GM19238 (cell line): Measurements from ENCODE around the gene FGF11.

Source experiments
- DNase-seq: peaks from one replicate; pipeline ENCODE4 v3.0.0; 2011; ENCODE audit warnings: low spot score; ENCODE audit not compliant: insufficient read length

FGF11 gene

DNA sequence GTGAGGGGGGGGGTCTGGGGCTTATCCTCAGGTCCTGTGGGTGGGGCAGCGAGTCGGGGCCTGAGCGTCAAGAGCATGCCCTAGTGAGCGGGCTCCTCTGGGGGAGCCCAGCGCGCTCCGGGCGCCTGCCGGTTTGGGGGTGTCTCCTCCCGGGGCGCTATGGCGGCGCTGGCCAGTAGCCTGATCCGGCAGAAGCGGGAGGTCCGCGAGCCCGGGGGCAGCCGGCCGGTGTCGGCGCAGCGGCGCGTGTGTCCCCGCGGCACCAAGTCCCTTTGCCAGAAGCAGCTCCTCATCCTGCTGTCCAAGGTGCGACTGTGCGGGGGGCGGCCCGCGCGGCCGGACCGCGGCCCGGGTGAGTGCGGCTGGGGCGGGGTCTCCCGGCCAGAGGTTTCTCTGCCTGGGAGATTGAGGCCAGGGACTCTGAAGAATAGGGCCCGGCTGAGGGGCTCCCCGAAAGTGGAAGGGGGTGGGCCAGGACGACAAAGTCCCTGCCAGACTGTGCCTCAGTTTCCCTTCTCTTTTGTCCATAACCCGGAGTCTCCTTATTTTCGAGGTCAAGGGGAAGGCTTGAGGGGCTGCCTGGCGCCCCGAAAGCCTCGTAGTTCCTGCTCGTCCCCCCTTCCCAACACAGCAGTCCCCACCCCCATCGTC is at the start of gene FGF11:
Gene FGF11, plus strand, starts transcription at position 51 of the 651 bp plus-strand sequence. Its CDS starts 109 bp downstream, at position 160.
- no peak for DNase-seq

DNA sequence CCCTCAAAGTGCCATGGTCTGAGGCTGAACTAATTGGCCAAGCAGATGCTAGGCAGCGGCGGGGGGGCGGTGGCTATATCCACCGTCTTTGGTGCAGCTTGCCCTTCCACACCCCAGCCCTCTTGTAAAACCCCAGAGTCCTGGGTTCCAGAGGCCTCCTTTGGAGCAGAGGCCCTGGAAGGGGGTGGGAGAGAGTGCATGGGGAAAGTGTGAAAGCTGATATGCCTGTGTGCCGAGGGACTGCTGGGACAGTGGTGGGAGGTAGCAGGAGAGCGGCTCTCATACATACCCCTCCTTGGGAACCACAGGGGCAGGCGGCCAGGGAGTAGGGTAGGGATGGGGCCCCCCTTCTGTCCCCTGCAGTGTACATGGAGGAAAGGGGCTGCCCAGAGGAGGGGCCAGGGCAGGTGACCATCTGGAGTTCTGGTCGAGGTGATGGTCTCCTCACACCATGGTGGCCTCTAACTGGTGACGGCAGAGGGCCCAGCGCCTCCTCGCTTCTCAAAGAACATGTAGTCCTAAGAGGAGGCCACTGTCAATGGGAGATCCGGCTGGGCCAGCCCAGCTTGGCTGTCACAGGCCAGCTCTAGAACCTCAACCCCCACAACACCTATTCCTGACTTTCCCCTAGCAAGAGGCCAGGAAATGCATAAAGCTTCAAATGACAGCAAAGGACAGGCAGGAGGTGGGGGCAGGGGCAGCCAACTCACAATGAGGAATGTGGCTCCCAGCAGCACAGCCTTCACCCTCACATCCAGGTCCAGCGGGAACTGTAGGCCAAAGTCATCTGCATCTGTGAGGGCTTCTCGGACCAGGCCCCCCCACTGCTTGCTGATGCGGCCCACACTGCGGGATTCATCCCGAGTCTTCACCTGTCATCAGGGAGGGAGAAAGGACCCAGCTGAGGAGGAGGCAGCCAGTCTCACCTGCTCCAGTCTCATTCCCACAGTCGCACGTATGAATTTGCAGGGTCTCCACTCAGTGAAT is 49.1 kb upstream of the FGF11 start:
- no peak for DNase-seq

DNA sequence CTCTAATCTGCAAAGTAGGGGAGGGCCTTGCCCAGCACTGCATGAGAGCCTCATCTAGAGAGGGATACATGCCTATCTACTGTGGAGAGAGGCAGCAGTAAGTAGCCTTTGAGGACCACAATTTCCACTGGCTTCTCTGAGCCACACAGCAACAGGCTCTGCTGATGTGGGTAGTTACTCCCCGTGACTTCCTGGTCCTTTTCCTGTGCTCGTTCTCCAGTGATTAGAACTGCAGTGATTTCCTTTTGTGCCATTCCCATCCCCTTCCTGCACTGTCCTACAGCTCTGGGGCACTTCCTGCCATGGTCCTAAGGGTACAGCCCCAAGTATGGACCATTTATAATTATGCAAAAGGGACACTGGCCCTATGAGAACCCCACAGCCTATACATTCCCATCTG is 48.0 kb upstream of the FGF11 start:
- DNase-seq, result no peak

DNA sequence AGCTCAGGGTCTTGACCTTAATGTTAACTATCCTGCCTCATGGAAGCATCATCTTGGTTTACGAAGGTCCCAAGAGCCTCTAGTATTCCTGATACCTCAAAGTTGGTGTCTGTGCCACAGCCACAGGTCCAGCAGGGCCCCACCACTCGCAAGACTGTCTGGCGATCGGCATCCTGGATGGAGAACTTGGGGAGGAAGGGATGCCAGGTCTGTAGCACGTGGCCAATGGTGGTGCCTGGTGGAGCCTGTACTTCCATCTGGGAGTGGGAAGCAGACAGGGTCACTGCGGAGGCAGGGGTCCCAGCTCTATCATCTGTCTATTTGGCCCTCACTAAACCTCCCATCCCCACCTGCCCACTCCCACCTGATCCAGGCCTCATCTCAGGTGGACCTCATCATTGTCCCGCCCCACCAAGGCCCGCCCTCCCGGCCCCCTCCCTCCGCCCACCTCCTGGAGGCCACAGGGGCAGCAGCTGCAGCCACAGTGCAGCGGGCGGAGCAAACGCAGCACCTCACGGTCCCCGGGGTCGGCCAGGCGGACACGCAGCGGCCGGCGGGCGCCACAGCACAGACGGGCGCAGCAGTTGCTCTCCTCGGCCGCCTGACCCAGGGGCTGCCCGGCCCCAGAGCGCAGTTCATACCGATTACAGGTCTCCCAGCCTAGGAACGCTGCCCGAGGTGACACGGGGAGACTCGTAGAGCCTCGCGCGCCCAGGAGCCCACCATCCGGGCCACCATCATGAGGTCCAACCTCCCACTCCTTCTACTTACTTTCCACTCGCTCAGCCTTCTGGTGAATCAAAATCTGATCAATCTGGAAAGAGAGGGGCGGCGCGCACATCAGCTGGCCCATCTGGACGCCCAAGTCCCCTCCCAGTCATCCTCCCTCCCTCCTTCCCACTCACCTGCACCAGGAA is 46.4 kb upstream of the FGF11 start:
- DNase-seq, result no peak

DNA sequence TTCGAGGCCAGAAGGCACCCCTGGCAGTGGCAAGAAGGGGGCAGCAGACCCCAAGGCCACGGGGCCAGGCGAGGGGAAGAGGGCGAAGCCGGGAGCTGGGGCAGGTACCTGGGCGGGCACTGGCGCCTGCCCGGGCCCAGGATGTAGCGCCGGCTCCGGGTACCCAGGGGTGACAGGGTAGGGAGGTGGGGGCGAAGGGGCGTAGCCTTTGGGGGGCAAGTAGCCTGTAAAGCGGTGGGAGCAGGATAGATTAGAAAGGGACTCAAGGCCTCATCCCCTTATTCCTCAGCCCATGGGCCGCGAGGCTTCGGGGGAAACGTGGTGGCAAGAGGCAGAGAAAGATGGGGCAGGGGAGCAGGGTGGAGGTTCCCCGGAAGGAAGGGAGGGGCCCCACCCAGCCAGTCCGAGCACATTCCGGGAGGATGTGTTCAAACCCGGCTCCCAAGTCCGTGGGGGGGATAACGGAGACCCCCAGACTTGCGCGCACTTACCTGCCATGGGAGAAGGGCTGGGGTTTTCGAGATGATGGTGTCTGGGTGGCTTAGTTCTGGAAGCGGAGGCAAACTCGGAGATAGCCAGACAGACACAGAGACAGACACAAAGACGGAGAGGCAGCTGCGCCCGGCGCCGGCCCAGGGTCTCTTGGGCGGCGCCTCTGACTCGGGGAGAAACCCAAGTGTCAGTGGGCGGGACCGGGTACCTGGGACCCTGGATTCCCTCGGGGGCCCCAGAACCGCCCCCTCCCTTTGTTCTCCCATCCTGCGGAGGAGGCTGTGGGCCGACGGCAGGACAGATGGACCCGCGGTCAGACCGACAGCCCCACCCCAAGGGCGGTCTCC is 45.5 kb upstream of the FGF11 start:
- peak; percentile 80 for DNase-seq

DNA sequence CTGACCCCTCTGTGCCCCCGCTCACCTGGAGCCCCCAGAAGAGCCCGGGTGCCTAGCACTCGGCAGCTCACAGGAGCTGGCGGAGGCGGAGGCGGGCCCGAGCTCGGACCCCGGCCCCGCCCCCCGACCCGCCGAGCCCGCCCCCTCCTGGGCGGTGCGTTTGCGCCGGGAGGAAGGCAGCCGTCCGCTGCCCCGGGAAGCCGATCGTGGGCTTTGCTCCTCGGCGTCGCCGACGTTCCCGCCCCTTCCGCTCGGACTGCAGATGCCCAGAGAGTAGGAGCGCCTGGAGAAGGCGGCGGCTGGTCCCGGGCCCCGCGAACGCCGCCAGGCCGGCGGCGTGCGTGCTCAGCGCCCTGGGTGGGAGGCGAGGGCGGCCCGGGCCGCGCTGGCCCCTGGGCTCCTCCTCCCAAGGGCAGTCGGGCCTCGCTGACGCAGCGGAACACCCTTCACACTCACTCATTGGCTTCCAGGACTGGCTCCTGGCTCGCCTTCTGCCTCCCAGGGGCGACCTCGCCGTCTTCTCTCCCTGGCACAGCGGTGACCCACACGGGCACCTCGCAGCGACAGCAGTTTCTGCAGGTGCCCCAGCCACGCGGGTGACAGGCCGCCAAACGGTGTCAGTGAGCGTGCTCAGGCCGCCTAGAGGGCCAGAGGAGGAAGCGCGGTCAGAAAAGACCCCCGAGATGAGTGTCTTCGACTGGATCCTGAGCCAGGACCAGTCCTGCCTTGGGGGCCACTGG is 44.7 kb upstream of the FGF11 start, which contains the start of gene PLSCR3:
Gene PLSCR3, minus strand, starts transcription at position 74 of the 740 bp plus-strand sequence. CDS start 415 bp downstream, outside the sequence.
- DNase-seq, result peak; percentile 98

DNA sequence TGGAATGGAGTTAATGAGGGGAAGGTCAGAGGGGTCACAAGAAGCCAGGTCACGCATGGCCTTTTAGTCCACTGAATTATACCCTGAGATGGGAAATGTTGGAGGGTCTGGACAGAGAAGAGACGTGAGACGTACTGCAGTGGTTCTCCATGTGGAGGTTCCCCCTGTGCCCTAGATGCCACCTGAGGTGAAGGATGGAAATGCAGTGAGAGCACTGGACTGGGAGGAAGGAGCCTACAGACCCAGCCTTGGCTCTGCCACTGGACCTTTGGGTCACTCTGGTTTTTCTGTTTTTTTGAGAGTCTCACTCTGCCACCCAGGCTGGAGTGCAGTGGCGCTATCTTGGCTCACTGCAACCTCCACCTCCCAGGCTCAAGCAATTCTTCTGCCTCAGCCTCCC is 43.2 kb upstream of the FGF11 start:
- DNase-seq, result no peak

DNA sequence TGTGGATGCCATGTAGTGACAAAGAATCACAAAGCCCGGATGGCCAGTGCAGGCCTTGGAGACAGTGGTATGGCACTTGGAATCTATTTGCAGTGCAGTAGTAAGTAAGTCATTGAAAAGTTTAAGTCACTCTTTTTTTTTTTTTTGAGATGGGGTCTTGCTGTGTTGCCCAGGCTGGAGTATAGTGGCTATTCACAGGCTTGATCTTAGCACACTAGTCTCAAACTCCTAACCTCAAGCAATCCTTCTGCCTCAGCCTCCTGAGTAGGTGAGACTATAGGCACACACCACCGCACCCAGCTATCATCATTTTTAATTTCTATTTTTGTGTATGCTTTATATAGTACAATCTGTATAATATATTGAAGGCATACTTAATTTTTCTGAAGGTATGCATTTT is 40.7 kb upstream of the FGF11 start:
- DNase-seq, result no peak

DNA sequence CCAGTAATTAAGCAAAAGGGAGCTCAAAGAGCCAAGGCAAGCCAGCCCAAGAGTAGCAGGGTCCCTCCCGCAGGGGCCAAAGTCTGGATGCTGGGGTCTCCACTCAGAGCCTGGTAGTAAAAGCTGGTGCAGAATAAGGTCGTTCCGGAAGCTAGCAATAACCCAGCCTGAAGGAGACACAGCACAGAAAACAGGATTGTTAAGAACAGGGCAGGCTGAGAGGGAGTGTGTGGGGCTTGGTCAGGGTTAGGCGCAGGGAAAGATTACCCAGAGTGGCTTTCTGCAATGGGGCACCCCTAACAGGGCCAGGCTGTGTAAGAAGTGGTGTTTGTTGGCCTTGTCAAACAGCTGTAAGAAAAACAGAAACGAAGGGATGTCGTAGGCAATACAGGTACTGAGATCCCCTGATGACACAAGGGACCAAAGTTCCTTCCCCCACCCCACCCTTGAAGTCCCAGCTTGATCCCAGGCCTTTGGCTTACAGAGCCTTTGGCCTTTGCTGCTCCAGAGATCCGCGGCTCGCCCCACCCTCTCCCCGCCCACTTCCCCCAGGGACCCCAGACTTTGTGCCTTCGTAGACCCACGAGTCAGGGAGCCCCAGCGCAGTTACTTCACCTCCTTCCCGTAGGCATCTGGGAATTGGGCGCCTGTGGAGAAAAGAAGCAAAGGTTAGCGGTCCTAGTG is 36.1 kb upstream of the FGF11 start:
- DNase-seq, result no peak

DNA sequence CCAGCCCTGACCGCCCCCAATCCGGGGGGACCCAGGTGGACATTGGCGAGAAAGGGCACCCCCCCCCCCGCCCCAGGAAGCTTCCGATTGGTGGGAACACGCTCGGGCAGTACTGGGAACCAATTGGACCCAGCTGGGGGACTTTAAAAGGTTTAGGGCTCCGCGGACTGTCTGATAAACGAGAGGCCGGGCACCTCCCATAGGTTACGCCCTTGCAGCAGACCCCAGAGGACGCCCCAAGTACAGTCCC is 35.7 kb upstream of the FGF11 start:
- DNase-seq, result peak; percentile 51

DNA sequence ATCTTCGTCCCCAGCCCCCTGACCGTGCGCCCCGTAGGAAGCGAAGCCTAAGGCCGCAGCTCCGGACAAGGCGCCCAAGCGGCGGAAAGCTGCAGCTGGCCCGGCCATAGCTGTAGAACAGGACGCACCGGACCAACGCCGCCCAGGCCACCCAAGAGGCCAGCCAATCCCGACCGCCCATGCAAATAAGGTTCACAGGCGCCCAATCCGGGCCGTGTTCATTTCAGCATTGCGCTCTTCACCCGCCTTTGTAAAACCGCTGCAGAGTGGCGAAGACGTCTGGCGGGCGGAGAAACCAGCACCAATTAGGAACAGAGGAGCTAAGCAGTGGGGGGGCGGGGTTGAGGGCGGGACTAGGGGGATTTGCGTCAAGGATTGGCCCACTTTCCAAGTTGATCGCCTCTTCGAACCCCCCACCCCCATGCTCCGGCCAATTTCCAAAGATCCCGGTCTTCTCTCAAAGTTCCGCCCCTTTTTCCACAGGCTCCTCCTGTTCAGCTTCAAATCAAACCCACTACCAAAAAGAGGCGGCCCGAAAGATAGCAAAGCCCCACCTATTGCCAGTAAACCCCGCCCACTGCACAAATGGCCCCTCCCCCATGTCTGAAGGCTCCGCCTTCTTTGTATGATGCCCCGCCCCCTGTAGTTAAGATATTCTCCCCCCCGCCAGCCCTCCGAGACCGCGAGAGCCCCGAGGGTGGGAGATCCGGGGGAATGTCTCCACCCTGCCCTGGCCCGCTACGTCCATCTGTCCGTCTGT is 35.2 kb upstream of the FGF11 start, which contains the start of gene TMEM256:
Gene TMEM256, minus strand, starts transcription at position 121 of the 760 bp plus-strand sequence. Its CDS starts 13 bp downstream, at position 108.
- peak; percentile 97 for DNase-seq

DNA sequence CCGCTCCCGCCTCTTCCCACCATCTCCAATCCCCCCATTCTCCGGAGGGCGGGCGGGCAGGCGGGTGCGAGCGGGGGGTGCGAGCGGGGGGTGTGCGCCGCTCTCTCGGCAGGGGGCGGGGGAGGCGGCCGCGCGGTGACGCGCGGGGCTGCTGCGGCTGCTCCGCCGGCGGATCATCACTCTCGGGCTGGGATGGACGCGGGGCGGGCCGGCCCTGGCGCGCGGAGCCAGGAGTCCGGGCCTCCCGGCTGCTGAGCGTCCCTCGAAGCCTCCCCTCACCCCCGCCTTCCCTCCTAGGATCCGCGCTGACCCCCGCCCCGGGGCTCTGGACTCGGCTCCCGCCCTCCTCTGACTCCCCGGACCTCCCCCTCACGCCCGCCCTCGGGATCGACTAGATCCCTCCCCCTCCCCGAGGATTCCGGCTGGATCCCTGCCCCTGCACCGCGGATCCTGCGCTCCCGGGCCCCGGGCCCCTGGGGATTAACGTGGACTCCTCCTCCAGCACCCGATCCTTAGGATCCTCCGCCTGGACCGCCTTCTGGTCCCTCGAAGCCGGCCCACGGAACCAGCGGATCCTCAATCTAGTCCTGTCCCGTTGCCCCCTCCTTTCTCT is 34.5 kb upstream of the FGF11 start:
- peak; percentile 69 for DNase-seq

DNA sequence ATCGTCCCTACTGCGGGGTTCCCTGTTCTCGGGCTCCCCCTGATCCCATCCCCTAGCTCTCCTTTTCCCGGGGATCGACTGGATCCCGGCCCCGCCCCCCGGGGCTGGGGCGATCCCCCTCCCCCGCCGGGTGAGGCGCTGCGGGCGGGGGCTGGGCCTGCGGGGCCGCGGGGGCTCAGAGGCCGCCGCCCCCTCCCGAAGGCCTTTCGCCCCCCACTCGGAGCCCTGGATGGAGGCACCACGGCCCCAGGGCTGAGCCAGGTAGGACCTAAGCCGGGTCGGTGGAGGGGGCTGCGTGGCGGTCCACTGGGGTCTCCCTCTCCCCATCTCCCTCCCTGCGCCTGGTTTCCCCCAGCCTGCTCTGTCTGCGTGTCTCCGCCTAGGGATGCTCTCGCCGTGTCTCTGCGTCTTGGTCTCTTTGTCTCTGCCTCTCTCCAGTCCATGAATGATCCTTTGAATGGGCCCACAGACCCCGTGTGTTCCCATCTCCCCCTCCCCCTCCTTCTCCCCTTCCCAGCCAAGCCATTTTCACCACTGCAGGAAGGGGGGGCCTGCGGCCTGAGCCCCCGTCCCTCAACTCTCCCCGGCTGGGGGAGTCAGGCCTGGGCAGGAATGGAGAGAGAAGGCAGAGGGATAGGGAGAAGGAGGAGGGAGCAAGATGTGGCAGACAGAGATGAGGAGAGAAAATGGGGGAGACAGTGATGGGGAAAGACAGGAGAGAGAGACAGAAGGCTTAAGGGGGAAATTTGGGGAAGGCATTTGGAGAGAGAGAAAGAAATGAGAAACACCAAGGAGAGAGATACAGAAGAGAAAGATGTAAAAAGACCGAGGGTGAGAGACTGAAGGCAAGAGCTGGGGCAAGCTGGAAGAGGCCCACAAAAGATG is 33.7 kb upstream of the FGF11 start:
- no peak for DNase-seq

DNA sequence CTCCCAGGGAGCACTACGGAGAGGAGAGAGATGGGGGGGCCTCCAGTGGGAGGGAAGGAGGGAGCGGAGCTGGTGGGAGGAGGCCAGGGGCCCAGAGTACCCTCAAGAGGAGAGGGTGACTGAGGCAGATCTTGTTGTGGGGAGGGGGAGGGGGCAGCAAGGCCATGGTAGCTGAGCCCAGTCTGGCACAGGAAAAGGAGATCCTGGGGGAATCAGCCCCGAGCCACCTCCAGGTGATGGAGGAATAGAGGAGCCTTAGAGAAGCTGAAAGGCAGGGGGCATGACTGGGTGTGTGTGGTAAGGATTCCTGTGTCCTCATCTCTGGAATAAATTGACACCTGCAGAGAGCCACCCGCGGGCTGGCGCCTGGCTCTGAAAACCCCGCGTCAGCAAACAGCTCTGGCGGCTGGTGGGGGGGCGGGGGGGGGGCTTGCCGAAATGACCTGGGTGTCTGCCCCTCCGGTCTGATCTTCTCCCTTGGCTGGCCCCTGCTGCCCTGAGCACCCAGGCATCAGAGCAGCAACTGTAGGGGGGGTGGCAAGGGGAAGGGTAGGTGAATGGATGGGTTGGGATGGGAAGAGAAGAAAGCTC is 33.0 kb upstream of the FGF11 start:
- DNase-seq, result no peak

DNA sequence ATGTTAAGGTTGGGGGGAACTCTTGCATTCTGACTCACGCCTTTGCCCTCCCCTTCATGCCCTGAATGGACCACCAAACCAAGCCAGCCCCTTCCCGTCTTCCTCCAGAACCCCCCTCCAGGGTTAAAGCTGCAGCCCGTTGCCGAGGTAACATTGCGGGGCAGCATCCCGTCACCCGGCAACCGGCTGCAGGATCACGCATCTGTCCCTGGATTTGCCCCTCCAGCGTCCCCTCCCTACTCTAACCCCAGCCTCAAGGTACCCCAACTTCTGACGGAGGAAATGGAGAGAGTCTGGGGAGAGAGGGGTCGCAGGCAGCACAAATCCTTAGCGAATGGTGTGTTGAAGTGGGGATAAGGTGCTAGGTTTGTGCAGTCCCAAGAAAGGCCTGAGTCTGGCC is 32.2 kb upstream of the FGF11 start:
- no peak for DNase-seq

DNA sequence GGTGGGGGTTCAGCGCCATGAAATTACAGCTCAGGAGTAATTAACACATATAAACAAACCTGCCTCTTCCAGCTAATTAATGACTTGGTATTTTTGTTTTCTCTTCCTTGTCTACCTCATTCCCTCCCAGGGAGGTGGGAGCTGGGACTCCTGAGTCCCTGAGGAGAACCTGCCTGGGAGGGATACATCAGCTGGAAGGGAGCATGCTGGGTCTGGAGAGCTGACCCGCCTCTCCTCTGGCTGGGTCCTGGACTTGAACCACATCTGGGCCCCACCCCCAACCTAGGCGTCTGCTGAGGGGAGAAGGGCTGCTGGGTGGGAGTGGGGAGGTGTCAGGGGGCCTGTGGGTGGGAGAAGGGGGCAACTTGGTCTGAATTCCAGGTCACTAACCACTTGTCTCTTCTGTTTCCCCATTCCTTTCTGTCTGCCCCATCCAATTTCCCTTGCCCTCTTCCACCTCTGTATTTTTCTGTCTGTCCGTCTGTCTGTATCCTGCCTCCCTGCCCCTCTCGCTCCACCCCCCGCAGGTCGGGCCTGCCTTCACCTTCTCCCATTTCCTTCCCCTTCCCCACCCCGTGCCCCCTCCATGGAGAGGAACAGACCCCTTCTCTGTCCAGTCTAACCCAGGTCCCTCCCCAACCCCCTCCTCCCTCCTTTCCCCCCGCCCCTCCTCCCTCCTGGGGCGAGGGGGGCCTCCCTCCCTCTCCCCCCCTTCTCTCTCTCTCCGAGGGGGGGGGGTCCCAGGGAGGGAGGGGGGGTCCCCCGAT is 31.6 kb upstream of the FGF11 start, which contains the start of gene NLGN2:
Gene NLGN2, plus strand, starts transcription at position 361 of the 767 bp plus-strand sequence. CDS start 411 bp downstream, outside the sequence.
- no peak for DNase-seq
